HL-60/S4 treated with phorbol 12-myristate 13-acetate at 8.2 ng/mL for 4 days and 3 days (cell line): Measurements from ENCODE around the gene DIABLO.
"Not testable (repeated sequence)": the region's sequence is repeated elsewhere in the genome, so short reads cannot be mapped to it uniquely, and the experiment has no call there.

Experiments used
- in situ Hi-C: fragments of 300-500 bp; cut with MboI; formaldehyde crosslinking; loops from 2 replicates; pipeline ENCODE4 v1.15.0; 2022; ENCODE audit warnings: low sequenced_read_pairs

Gene DIABLO

GRCh38 chr12:122215771-122216170 is 10.1 kb downstream of the DIABLO start:
- in situ Hi-C loops: no loop called here

GRCh38 chr12:122208073-122208820 is 17.6 kb downstream of the DIABLO start:
- in situ Hi-C loops: no loop called here

GRCh38 chr12:122207391-122207790 is 18.5 kb downstream of the DIABLO start:
- in situ Hi-C loops: no loop called here

- in situ Hi-C loops: no loop called here
These were observed 18.9 kb downstream of the DIABLO start for GRCh38 chr12:122206976-122207375.

GRCh38 chr12:122206111-122206881 is 19.6 kb downstream of the DIABLO start:
- in situ Hi-C loops: no loop called here

- in situ Hi-C loops: no loop called here
These were observed 20.6 kb downstream of the DIABLO start for GRCh38 chr12:122205053-122205925.

- in situ Hi-C loops: no loop called here
These were observed 21.4 kb downstream of the DIABLO start for GRCh38 chr12:122204167-122205052.

GRCh38 chr12:122203301-122204166 is 22.3 kb downstream of the DIABLO start, which contains the start of gene B3GNT4:
TSS of gene B3GNT4 (plus strand) at chr12:122203709. CDS start at chr12:122204619, 910 bp downstream.
- in situ Hi-C loops: no loop called here

GRCh38 chr12:122202811-122203210 is 23.0 kb downstream of the DIABLO start:
- in situ Hi-C loops: not testable (repeated sequence)

- in situ Hi-C loops: no loop called here
These were observed 23.8 kb downstream of the DIABLO start for GRCh38 chr12:122202017-122202416.

GRCh38 chr12:122201381-122201780 is 24.5 kb downstream of the DIABLO start:
- in situ Hi-C loops: no loop called here

- in situ Hi-C loops: no loop called here
These were observed 25.2 kb downstream of the DIABLO start for GRCh38 chr12:122200541-122201175.

GRCh38 chr12:122199484-122200355 is 26.1 kb downstream of the DIABLO start:
- in situ Hi-C loops: loop anchor here (10.0 kb wide), 1 partner anchor 145 kb away; no protein-coding TSS in a partner anchor

GRCh38 chr12:122197612-122197966 is 28.3 kb downstream of the DIABLO start:
- in situ Hi-C loops: loop anchor here (10.0 kb wide), 1 partner anchor 143 kb away; no protein-coding TSS in a partner anchor

GRCh38 chr12:122195405-122195804 is 30.4 kb downstream of the DIABLO start:
- in situ Hi-C loops: loop anchor here (10.0 kb wide), 1 partner anchor 141 kb away; no protein-coding TSS in a partner anchor

GRCh38 chr12:122194804-122195203 is 31.0 kb downstream of the DIABLO start:
- in situ Hi-C loops: loop anchor here (10.0 kb wide), 1 partner anchor 140 kb away; no protein-coding TSS in a partner anchor

- in situ Hi-C loops: loop anchor here (10.0 kb wide), 1 partner anchor 138 kb away; no protein-coding TSS in a partner anchor
These were observed 33.4 kb downstream of the DIABLO start for GRCh38 chr12:122192441-122192840.
